HG02973 (cell line): Measurements from ENCODE around the gene PRKAR1A.
"Not testable (repeated sequence)": the region's sequence is repeated elsewhere in the genome, so short reads cannot be mapped to it uniquely, and the experiment has no call there.

ENCODE experiments used
- ATAC-seq: cut with Tn5 transposase; IDR thresholded peaks from one replicate; pipeline ENCODE4 v1.9.1; 2021; ENCODE audit warnings: moderate library complexity; ENCODE audit not compliant: unreplicated experiment

Gene PRKAR1A

GRCh38 chr17:68576137-68576536, 63.9 kb downstream of the PRKAR1A start:
- no peak for ATAC-seq

- no peak for ATAC-seq
Observed at GRCh38 chr17:68576811-68577496, 64.7 kb downstream of the PRKAR1A start.

GRCh38 chr17:68577497-68577821, 65.2 kb downstream of the PRKAR1A start:
- no peak for ATAC-seq

- ATAC-seq, result no peak
Observed at GRCh38 chr17:68578236-68578635, 66.0 kb downstream of the PRKAR1A start.

GRCh38 chr17:68579194-68579927, 67.1 kb downstream of the PRKAR1A start:
- ATAC-seq, result no peak

GRCh38 chr17:68580236-68580770, 68.1 kb downstream of the PRKAR1A start:
- ATAC-seq, result no peak

- no peak for ATAC-seq
Observed at GRCh38 chr17:68581863-68582645, 69.8 kb downstream of the PRKAR1A start.

GRCh38 chr17:68582867-68583266, 70.6 kb downstream of the PRKAR1A start:
- not testable (repeated sequence) for ATAC-seq

- ATAC-seq, result no peak
Observed at GRCh38 chr17:68584581-68585303, 72.5 kb downstream of the PRKAR1A start.

- ATAC-seq, result no peak
Observed at GRCh38 chr17:68585643-68586042, 73.4 kb downstream of the PRKAR1A start.

GRCh38 chr17:68587026-68587425, 74.8 kb downstream of the PRKAR1A start:
- ATAC-seq, result no peak

GRCh38 chr17:68587847-68588246, 75.6 kb downstream of the PRKAR1A start:
- ATAC-seq, result no peak

- no peak for ATAC-seq
Observed at GRCh38 chr17:68588362-68588761, 76.1 kb downstream of the PRKAR1A start.

GRCh38 chr17:68589086-68589485, 76.9 kb downstream of the PRKAR1A start:
- ATAC-seq, result no peak

GRCh38 chr17:68591583-68591982, 79.4 kb downstream of the PRKAR1A start:
- ATAC-seq, result no peak

GRCh38 chr17:68592009-68592408, 79.8 kb downstream of the PRKAR1A start:
- no peak for ATAC-seq

- ATAC-seq, result no peak
Observed at GRCh38 chr17:68592682-68593641, 80.7 kb downstream of the PRKAR1A start.

- no peak for ATAC-seq
Observed at GRCh38 chr17:68594552-68594951, 82.3 kb downstream of the PRKAR1A start.

- no peak for ATAC-seq
Observed at GRCh38 chr17:68595496-68595895, 83.3 kb downstream of the PRKAR1A start.

GRCh38 chr17:68595986-68596385, 83.8 kb downstream of the PRKAR1A start:
- no peak for ATAC-seq
